Upper lobe of left lung (tissue), 6 donors: ENCODE measurements around the gene PCYT1A. TPM values are rescaled to one million over a fixed set of nuclear protein-coding genes. Genes with fewer than 3 reads are reported as not detected.
"Not testable (repeated sequence)": the region's sequence is repeated elsewhere in the genome, so short reads cannot be mapped to it uniquely, and the experiment has no call there.

Source experiments
- ATAC-seq, 2 donors: fragments of 200-7000 bp; cut with Tn5 transposase; one replicate each; pipeline ENCODE4 v1.9.1; 2022; ENCODE audit warnings: mild to moderate bottlenecking in 2 of 2, moderate library complexity in 2 of 2; ENCODE audit not compliant: low FRiP score in 2 of 2
- DNase-seq, 2 donors: peaks; one replicate each; pipeline ENCODE4 v3.0.0-alpha.2; 2019 to 2020
- H3K27ac ChIP-seq, 4 donors: fragments of 200-600 bp; sonication (generic); one replicate each; pipeline ENCODE4 v1.5.1; 2016 to 2019
- H3K27me3 ChIP-seq, 4 donors: fragments of 200-600 bp; sonication (generic); one replicate each; pipeline ENCODE4 v1.5.1; 2017 to 2019
- H3K36me3 ChIP-seq, 4 donors: fragments of 200-600 bp; sonication (generic); one replicate each; pipeline ENCODE4 v1.5.1; 2016 to 2019
- H3K4me1 ChIP-seq, 4 donors: fragments of 200-600 bp; sonication (generic); one replicate each; pipeline ENCODE4 v1.5.1; 2018 to 2019
- H3K4me3 ChIP-seq, 4 donors: fragments of 200-600 bp; sonication (generic); one replicate each; pipeline ENCODE4 v1.5.1; 2017 to 2019; ENCODE audit warnings: mild to moderate bottlenecking in 2 of 4, moderate library complexity in 1 of 4
- H3K9me3 ChIP-seq, 4 donors: fragments of 200-600 bp; sonication (generic); one replicate each; pipeline ENCODE4 v1.5.1; 2018 to 2019
- EP300 ChIP-seq, 4 donors: sonication (generic); formaldehyde crosslinking; IDR thresholded peaks; one replicate each; pipeline ENCODE4 v1.5.1; 2017; ENCODE audit warnings: antibody characterized with exemption in 4 of 4, control low read depth in 2 of 4
- POLR2A ChIP-seq, 4 donors: fragments of 450-650 bp; IDR thresholded peaks; one replicate each; pipeline ENCODE4 v1.5.1; 2016 to 2017; ENCODE audit warnings: antibody characterized with exemption in 4 of 4, mild to moderate bottlenecking in 2 of 4
- POLR2AphosphoS5 ChIP-seq, 2 donors: sonication (generic); formaldehyde crosslinking; IDR thresholded peaks; one replicate each; pipeline ENCODE4 v1.5.1; 2017; ENCODE audit warnings: antibody characterized with exemption in 2 of 2
- WGBS, 2 donors: methylation state at CpG; one replicate each; pipeline ENCODE4 v1.1.5; 2017 to 2018; 5-methylcytosine and 5-hydroxymethylcytosine counted together
- total RNA-seq, 6 donors: library from RNA; depleted of rRNA in 4 of 6; stranded (reverse); fragments of >200 nt in 4 of 6; gene quantifications; one replicate each; pipeline versions ENCODE4 v1.1.0 to v1.2.1, GENCODE V29; 2016 to 2021
- TF ChIP-seq, protein P1 (sequence below), 6 experiments: fragments of 450-650 bp in 4 of 6; fragments of 200-600 bp in 2 of 6; sonication (generic) in 2 of 6; IDR thresholded peaks; one replicate each; pipeline ENCODE4 v1.5.1; 2016 to 2019; ENCODE audit warnings: antibody characterized with exemption in 6 of 6
- donor health status: DM: no; HTN: no; CAD: no; lungs with moderate emphysema.
- donor health status: DM: no; HTN: yes; CAD: no; lungs with severe emphysema.

Gene PCYT1A
- total RNA-seq, 6 donors from 2014 or later, result 51.6 to 75.2 (median 68.5) TPM

DNA sequence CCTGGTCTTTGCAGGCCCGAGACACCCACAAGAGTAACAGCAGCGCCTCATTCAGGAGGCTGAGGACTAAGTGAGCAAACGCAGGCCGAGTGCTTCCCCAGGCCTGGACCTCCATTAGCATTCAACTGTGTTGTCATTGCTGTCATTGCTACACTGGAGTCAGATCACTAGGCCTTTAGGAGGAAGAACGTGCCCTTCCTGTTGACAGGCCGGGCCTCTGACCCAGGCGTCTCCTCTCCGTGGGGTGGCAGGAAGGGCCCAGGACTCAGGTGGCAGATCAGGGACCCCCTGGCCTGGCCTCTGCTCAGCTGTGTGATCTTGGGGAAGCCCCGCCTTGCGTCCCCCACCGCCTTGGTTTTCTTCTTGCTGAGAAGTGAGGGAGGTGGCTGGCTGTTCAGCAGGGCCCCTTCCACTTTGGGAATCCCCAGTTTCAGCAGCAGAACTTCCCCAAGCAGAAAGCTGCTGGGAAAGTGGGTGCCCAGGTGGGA, 95.4 kb downstream of the PCYT1A start:
- Histone ChIP-seq H3K36me3 (no peaks in the 10 kb centered on the region), H3K9me3 (no peaks in the 10 kb centered on the region), H3K27ac (peak overlapping the region; percentile 77 to 89 (median 82)), H3K4me3 (no peak overlapping the region), H3K4me1 (peaks cover 18 to 28% (median 22%) of the 10 kb centered on the region in 4 donors), H3K27me3 (no peaks in the 10 kb centered on the region)
- TF ChIP-seq POLR2AphosphoS5 (IDR thresholded peaks at IDR 0.05) (peak in 1 of 2 donors; percentile 37), EP300 (IDR thresholded peaks at IDR 0.05) (no peak), POLR2A (IDR thresholded peaks at IDR 0.05) (peak in 1 of 4 donors; percentile 59)
- TF ChIP-seq, protein P1, sequence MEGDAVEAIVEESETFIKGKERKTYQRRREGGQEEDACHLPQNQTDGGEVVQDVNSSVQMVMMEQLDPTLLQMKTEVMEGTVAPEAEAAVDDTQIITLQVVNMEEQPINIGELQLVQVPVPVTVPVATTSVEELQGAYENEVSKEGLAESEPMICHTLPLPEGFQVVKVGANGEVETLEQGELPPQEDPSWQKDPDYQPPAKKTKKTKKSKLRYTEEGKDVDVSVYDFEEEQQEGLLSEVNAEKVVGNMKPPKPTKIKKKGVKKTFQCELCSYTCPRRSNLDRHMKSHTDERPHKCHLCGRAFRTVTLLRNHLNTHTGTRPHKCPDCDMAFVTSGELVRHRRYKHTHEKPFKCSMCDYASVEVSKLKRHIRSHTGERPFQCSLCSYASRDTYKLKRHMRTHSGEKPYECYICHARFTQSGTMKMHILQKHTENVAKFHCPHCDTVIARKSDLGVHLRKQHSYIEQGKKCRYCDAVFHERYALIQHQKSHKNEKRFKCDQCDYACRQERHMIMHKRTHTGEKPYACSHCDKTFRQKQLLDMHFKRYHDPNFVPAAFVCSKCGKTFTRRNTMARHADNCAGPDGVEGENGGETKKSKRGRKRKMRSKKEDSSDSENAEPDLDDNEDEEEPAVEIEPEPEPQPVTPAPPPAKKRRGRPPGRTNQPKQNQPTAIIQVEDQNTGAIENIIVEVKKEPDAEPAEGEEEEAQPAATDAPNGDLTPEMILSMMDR (IDR thresholded peaks at IDR 0.05), result peak in 1 of 6 experiments; percentile 31
- peak in 1 of 2 donors; percentile 69 for DNase-seq
- ATAC-seq, result peak in 1 of 2 donors; percentile 53
- 43 to 54% methylated on average over 10 to 11 of the region's 11 CpGs for WGBS, 2 donors

GRCh38 chr3:196189566-196190347, 97.8 kb downstream of the PCYT1A start:
- Histone ChIP-seq H3K36me3 (no peaks in the 10 kb centered on the region), H3K27me3 (no peaks in the 10 kb centered on the region), H3K9me3 (no peaks in the 10 kb centered on the region), H3K4me1 (peaks cover 18 to 28% (median 22%) of the 10 kb centered on the region in 4 donors), H3K27ac (no peak overlapping the region), H3K4me3 (no peak overlapping the region)
- 84 to 92% methylated on average over 15 to 16 of the region's 16 CpGs for WGBS, 2 donors
- no peak for DNase-seq
- TF ChIP-seq EP300 (IDR thresholded peaks at IDR 0.05) (no peak), POLR2AphosphoS5 (IDR thresholded peaks at IDR 0.05) (no peak), POLR2A (IDR thresholded peaks at IDR 0.05) (no peak)
- TF ChIP-seq, protein P1 (IDR thresholded peaks at IDR 0.05), result no peak
- ATAC-seq, result no peak

- H3K4me3 ChIP-seq, result no peak overlapping the region
- peaks cover 0 to 5% (median 3%) of the 10 kb centered on the region in 4 donors for H3K4me1 ChIP-seq
- ATAC-seq (peak in 1 of 2 donors; percentile 9), DNase-seq (no peak)
- no peaks in the 10 kb centered on the region for H3K36me3 ChIP-seq
- no peaks in the 10 kb centered on the region for H3K9me3 ChIP-seq
- H3K27me3 ChIP-seq, result no peaks in the 10 kb centered on the region
- WGBS, 2 donors, result 60 to 63% methylated on average over 25 to 31 of the region's 31 CpGs
- peak overlapping the region in 1 of 4 donors; percentile 45 for H3K27ac ChIP-seq
- TF ChIP-seq POLR2A (IDR thresholded peaks at IDR 0.05), result no peak
- TF ChIP-seq, protein P1 (IDR thresholded peaks at IDR 0.05), result no peak
- TF ChIP-seq POLR2AphosphoS5 (IDR thresholded peaks at IDR 0.05), result no peak
- no peak for TF ChIP-seq EP300 (IDR thresholded peaks at IDR 0.05)
These were observed 100.6 kb downstream of the PCYT1A start for GRCh38 chr3:196186651-196187573.

GRCh38 chr3:196184881-196185280, 102.6 kb downstream of the PCYT1A start:
- Histone ChIP-seq H3K4me1 (peaks cover 0 to 3% (median 2%) of the 10 kb centered on the region in 4 donors), H3K9me3 (no peaks in the 10 kb centered on the region), H3K27me3 (no peaks in the 10 kb centered on the region), H3K36me3 (no peaks in the 10 kb centered on the region), H3K27ac (no peak overlapping the region), H3K4me3 (no peak overlapping the region)
- ATAC-seq, result no peak
- TF ChIP-seq EP300 (IDR thresholded peaks at IDR 0.05), result no peak
- TF ChIP-seq, protein P1 (IDR thresholded peaks at IDR 0.05), result no peak
- no peak for TF ChIP-seq POLR2A (IDR thresholded peaks at IDR 0.05)
- no peak for TF ChIP-seq POLR2AphosphoS5 (IDR thresholded peaks at IDR 0.05)
- WGBS, 2 donors, result 94 to 96% methylated on average over 15 of the region's 15 CpGs
- no peak for DNase-seq

GRCh38 chr3:196184169-196184432, 103.4 kb downstream of the PCYT1A start:
- H3K4me1 ChIP-seq, H3K36me3 ChIP-seq, DNase-seq, H3K27me3 ChIP-seq, H3K27ac ChIP-seq, H3K9me3 ChIP-seq, H3K4me3 ChIP-seq, ATAC-seq: not testable (repeated sequence)
- WGBS, 2 donors, result 81 to 90% methylated on average over 4 of the region's 4 CpGs
